Panc1 (cell line): Measurements from ENCODE around the gene CDC23. TPM values are rescaled to one million over a fixed set of nuclear protein-coding genes. Genes with fewer than 3 reads are reported as not detected.
A peak's percentile ranks its signal among the peaks of the same experiment; 100 is the strongest.

Experiments
- ATAC-seq: fragments of 200-7000 bp; cut with Tn5 transposase; 2 replicates; pipeline ENCODE4 v1.9.1; 2020; ENCODE audit warnings: mild to moderate bottlenecking, moderate library complexity
- Bru-seq: library from RNA; stranded (reverse); fragments of 400-500 nt; gene quantifications from one replicate; lab custom pipeline; 2021; lab: Mats Ljungman, UMichigan
- BruChase-seq, 2 experiments: library from RNA; stranded (reverse); fragments of 400-500 nt; gene quantifications; one replicate each; lab custom pipeline; 2021; lab: Mats Ljungman, UMichigan
- BruUV-seq: library from RNA; stranded (reverse); fragments of 400-500 nt; replicated peaks from 2 replicates; lab custom pipeline; 2021; lab: Mats Ljungman, UMichigan
- CTCF ChIA-PET: fragments of 300-600 bp; sonication (Branson Sonifier 250); formaldehyde crosslinking; loops from one replicate; lab custom pipeline; 2022; ENCODE audit warnings: antibody characterized with exemption; lab: Charles Lee
- POLR2A ChIA-PET: fragments of 300-600 bp; sonication (Branson Sonifier 250); formaldehyde crosslinking; loops from one replicate; lab custom pipeline; 2022; ENCODE audit warnings: antibody characterized with exemption; lab: Charles Lee
- DNase-seq: peaks from one replicate; pipeline ENCODE4 v3.0.0-alpha.2; 2010; ENCODE audit warnings: low read depth, low spot score
- H3K27ac ChIP-seq: 2 replicates; pipeline ENCODE4 v1.5.1; 2011; ENCODE audit warnings: mild to moderate bottlenecking, low read length, inconsistent platforms
- H3K27me3 ChIP-seq: fragments of 200-500 bp; sonication (Bioruptor generic); 2 replicates; pipeline ENCODE4 v1.6.0; 2014; ENCODE audit warnings: low read length, inconsistent platforms; ENCODE audit not compliant: control insufficient read depth, insufficient read depth
- H3K36me3 ChIP-seq: fragments of 200-500 bp; sonication (Bioruptor generic); 2 replicates; pipeline ENCODE4 v1.5.1; 2014; ENCODE audit warnings: inconsistent platforms, mild to moderate bottlenecking, low read length, moderate library complexity; ENCODE audit not compliant: control insufficient read depth, insufficient read depth
- H3K4me1 ChIP-seq: 2 replicates; pipeline ENCODE4 v1.5.1; 2011; ENCODE audit warnings: inconsistent platforms, mild to moderate bottlenecking, low read length, moderate library complexity; ENCODE audit not compliant: control insufficient read depth, insufficient read depth
- H3K4me3 ChIP-seq, 2 experiments: 2 replicates each; pipeline ENCODE4 v1.5.1; 2011 to 2012; ENCODE audit warnings: low read depth in 2 of 2, low read length in 2 of 2, mild to moderate bottlenecking in 2 of 2, inconsistent platforms in 1 of 2, moderate library complexity in 1 of 2
- H3K9me3 ChIP-seq: fragments of 200-500 bp; sonication (Bioruptor generic); 2 replicates; pipeline ENCODE4 v1.5.1; 2014; ENCODE audit warnings: low read depth, mild to moderate bottlenecking, inconsistent platforms, low read length, moderate library complexity; ENCODE audit not compliant: control insufficient read depth, insufficient read depth
- POLR2AphosphoS5 ChIP-seq: IDR thresholded peaks from 2 replicates; pipeline ENCODE4 v1.6.1; 2012; ENCODE audit warnings: mild to moderate bottlenecking, low read depth, low read length, moderate library complexity
- REST ChIP-seq, 2 experiments: IDR thresholded peaks; 2 replicates each; pipeline ENCODE4 v1.6.1; 2011 to 2012; ENCODE audit warnings: low read depth in 2 of 2, control low read depth in 1 of 2, low read length in 1 of 2, mild to moderate bottlenecking in 1 of 2, moderate library complexity in 1 of 2; ENCODE audit not compliant: insufficient read depth in 1 of 2
- SIN3A ChIP-seq: IDR thresholded peaks from 2 replicates; pipeline ENCODE4 v1.6.1; 2012; ENCODE audit warnings: low read depth, mild to moderate bottlenecking, low read length, moderate library complexity, borderline replicate concordance; ENCODE audit not compliant: insufficient read depth
- TCF7L2 ChIP-seq: IDR thresholded peaks from 2 replicates; pipeline ENCODE4 v1.6.1; 2011; ENCODE audit warnings: mild to moderate bottlenecking, low read depth, low read length, inconsistent platforms
- in situ Hi-C: cut with HindIII; loops from 2 replicates; pipeline ENCODE4 v1.10.0; 2016; ENCODE audit warnings: low sequenced_read_pairs, low pct_unique_long_range_greater_than_20kb
- intact Hi-C: fragments of 100-400 bp; cut with micrococcal nuclease; formaldehyde crosslinking; loops from one replicate; pipeline ENCODE4 v1.10.0; 2022; ENCODE audit not compliant: unreplicated experiment
- long read RNA-seq: library from polyadenylated mRNA; unstranded; transcript quantifications from one replicate; pipeline ENCODE4 v2.0.0, GENCODE V29; 2021; ENCODE audit not compliant: unreplicated experiment
- polyA plus RNA-seq: library from polyadenylated mRNA; unstranded; fragments of >200 nt; gene quantifications from one replicate; pipeline ENCODE4 v1.2.1, GENCODE V29; 2012; ENCODE audit warnings: missing spikeins; ENCODE audit not compliant: insufficient read length
- total RNA-seq: library from RNA; stranded (reverse); gene quantifications from one replicate; pipeline ENCODE4 v1.2.1, GENCODE V29; 2021; ENCODE audit not compliant: unreplicated experiment

Gene CDC23, protein sequence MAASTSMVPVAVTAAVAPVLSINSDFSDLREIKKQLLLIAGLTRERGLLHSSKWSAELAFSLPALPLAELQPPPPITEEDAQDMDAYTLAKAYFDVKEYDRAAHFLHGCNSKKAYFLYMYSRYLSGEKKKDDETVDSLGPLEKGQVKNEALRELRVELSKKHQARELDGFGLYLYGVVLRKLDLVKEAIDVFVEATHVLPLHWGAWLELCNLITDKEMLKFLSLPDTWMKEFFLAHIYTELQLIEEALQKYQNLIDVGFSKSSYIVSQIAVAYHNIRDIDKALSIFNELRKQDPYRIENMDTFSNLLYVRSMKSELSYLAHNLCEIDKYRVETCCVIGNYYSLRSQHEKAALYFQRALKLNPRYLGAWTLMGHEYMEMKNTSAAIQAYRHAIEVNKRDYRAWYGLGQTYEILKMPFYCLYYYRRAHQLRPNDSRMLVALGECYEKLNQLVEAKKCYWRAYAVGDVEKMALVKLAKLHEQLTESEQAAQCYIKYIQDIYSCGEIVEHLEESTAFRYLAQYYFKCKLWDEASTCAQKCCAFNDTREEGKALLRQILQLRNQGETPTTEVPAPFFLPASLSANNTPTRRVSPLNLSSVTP
- total RNA-seq (44.7 TPM), Bru-seq, nascent RNA (percentile 78 among the genes with signal in this experiment), BruChase-seq, experiment 1, labeled RNA remaining after a 2-hour chase (percentile 84 among the genes with signal in this experiment), BruChase-seq, experiment 2, labeled RNA remaining after a 6-hour chase (percentile 86 among the genes with signal in this experiment)
- 27.9 TPM for polyA plus RNA-seq
- long read RNA-seq, transcript CDC23-202 (16 exons, 3,155 nt) = major isoform, 86 of 109 reads
- long read RNA-seq, transcript CDC23-201 (3 exons, 1,079 nt) = minor isoform, 6 of 109 reads
- long read RNA-seq, partial matches to known transcripts = 4 of 109 reads
- long read RNA-seq, other reads (novel, unspliced or antisense) = 13 of 109 reads

DNA sequence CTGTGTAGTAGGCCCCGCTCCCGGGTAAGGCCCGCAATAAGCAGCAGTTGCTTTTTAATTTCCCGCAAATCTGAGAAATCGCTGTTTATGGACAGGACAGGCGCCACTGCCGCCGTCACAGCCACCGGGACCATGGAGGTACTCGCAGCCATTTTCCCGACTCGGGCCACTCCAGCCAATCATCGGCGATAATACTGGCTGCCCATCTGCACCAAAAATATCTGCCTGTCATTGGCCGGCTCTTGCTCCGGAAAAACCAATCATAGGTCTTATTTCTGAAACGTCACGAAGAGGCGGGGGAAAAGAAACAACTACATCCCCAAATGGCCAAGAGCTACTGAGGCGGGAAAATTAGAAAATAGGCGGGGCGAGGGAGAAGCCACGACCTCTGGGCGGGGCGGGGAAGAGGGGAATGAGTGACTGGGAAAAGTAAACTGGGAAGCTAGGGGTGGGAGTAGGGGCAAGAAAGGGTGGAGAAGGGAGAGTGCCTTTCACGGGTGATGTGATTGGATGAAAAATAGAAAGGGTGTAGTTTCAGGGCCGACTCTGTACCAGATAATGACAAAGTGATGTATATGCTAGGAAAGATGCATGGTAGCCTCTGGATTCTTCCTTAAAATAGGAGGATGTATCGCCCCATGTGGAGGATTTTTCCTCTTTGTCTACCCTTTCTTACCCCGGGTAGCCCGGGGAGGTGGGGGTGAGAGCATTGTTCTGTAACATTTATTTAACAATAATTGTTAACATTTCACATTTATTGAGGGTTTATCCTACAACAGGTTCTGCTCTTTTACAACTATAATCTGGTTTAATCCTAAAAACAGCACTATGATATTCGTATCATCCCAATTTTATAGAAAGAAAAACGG lies at the start of gene CDC23:
Gene CDC23, minus strand, starts transcription at position 163 of the 869 bp plus-strand sequence. Its CDS starts 11 bp downstream, at position 152.
- Histone ChIP-seq H3K4me1 (peaks cover 13% of the 10 kb centered on the region), H3K4me3 (peak within 1 kb of the TSS; percentile 94 to 98), H3K36me3 (no peaks in the 10 kb centered on the region), H3K9me3 (no peaks in the 10 kb centered on the region), H3K27me3 (no peaks in the 10 kb centered on the region), H3K27ac (peak within 1 kb of the TSS; percentile 91)
- BruUV-seq = no TSS peak
- CTCF ChIA-PET = interaction anchor here (0.6 to 1.0 kb wide), 4 partner anchors 27 to 140 kb away, joined by 3 to 8 read pairs (median 6); partner anchors contain the start of genes KDM3B and KIF20A
- DNase-seq (peak; percentile 98), ATAC-seq (peak; percentile 98)
- intact Hi-C loops = no loop called here
- in situ Hi-C loops = no loop called here
- POLR2A ChIA-PET = interaction anchor here (0.6 to 1.2 kb wide), 4 partner anchors 12 to 65 kb away, joined by 3 to 6 read pairs (median 4); no protein-coding TSS in a partner anchor
- TF ChIP-seq REST (IDR thresholded peaks at IDR 0.05; ENCODE audit: insufficient read depth in 1 of 2, low read depth in 2 of 2, low read length in 1 of 2) = 0 out of 4 replicates have a peak, but pooled peaks of 1 of the 2 experiments have one; percentile 18
- peak; percentile 49 for TF ChIP-seq POLR2AphosphoS5
- TF ChIP-seq TCF7L2 = no peak

- Histone ChIP-seq H3K36me3 (no peaks in the 10 kb centered on the region), H3K9me3 (no peaks in the 10 kb centered on the region), H3K4me3 (no peak overlapping the region), H3K27me3 (no peaks in the 10 kb centered on the region; the same call in 1 of the 2 replicates), H3K4me1 (no peaks in the 10 kb centered on the region), H3K27ac (no peak overlapping the region)
- intact Hi-C loops = no loop called here
- TF ChIP-seq REST (IDR thresholded peaks at IDR 0.05; ENCODE audit: insufficient read depth in 1 of 2, low read depth in 2 of 2, low read length in 1 of 2) (no peak), SIN3A (no peak), TCF7L2 (no peak)
- DNase-seq (no peak), ATAC-seq (no peak)
- in situ Hi-C loops = no loop called here
- no TSS peak for BruUV-seq
- POLR2A ChIA-PET = no interaction called here
- CTCF ChIA-PET = interaction anchor here (0.6 kb wide), 1 partner anchor 10 kb away, joined by 4 read pairs; no protein-coding TSS in a partner anchor
Observed at GRCh38 chr5:138258704-138259292, 45.7 kb upstream of the CDC23 start.
